T-cell (primary cell): Measurements from ENCODE around the gene ZNF175. TPM values are rescaled to one million over a fixed set of nuclear protein-coding genes. Genes with fewer than 3 reads are reported as not detected.

Source experiments
- ATAC-seq, 4 experiments: fragments of 200-7000 bp in 3 of 4; fragments of 150-1000 bp in 1 of 4; cut with Tn5 transposase; replicated peaks in 1 of 4; 1 replicate in 3 of 4; 2 replicates in 1 of 4; pipeline ENCODE4 v1.10.0; 2021; ENCODE audit warnings: moderate library complexity in 3 of 4, mild to moderate bottlenecking in 2 of 4, moderate number of reproducible peaks in 1 of 4
- CTCF ChIA-PET, 2 donors: fragments of 300-600 bp; sonication (Branson Sonifier 250); formaldehyde crosslinking; loops; one replicate each; lab custom pipeline; 2022; ENCODE audit warnings: antibody characterized with exemption in 2 of 2; lab: Charles Lee
- POLR2A ChIA-PET, 2 donors: fragments of 300-600 bp; sonication (Branson Sonifier 250); formaldehyde crosslinking; loops; one replicate each; lab custom pipeline; 2022; ENCODE audit warnings: antibody characterized with exemption in 2 of 2; lab: Charles Lee
- DNase-seq, 35 experiments: peaks; one replicate each; pipeline versions ENCODE4 v3.0.0 to v3.0.0-alpha.2; 2013 to 2023
- H3K27ac ChIP-seq: one replicate; pipeline ENCODE4 v1.5.1; 2013; ENCODE audit warnings: low read length
- H3K27me3 ChIP-seq, 2 experiments: replicated peaks in 1 of 2; 1 replicate in 1 of 2; 2 replicates in 1 of 2; pipeline versions ENCODE4 v1.6.1 to v1.7.0; 2013; ENCODE audit warnings: low read length in 1 of 2, mixed read lengths in 1 of 2; ENCODE audit not compliant: control insufficient read depth in 2 of 2, insufficient read depth in 2 of 2; ENCODE audit errors: extremely low read depth in 1 of 2
- H3K36me3 ChIP-seq, 2 donors: 1 replicate in 1 of 2; 2 replicates in 1 of 2; pipeline versions ENCODE4 v1.6.1 to v1.7.0; 2013; ENCODE audit warnings: low read length in 1 of 2; ENCODE audit not compliant: control insufficient read depth in 2 of 2, insufficient read depth in 1 of 2; ENCODE audit errors: extremely low read depth in 1 of 2
- H3K4me1 ChIP-seq, 2 experiments: 1 replicate in 1 of 2; 2 replicates in 1 of 2; pipeline versions ENCODE4 v1.6.1 to v1.7.0; 2013; ENCODE audit warnings: low read length in 2 of 2, mixed read lengths in 1 of 2; ENCODE audit not compliant: insufficient read depth in 2 of 2, control insufficient read depth in 1 of 2; ENCODE audit errors: extremely low read depth in 1 of 2
- H3K4me3 ChIP-seq, 2 donors: 1 replicate in 1 of 2; 2 replicates in 1 of 2; pipeline versions ENCODE4 v1.5.1 to v1.7.0; 2013; ENCODE audit warnings: mild to moderate bottlenecking in 2 of 2, low read length in 1 of 2, moderate library complexity in 1 of 2; ENCODE audit not compliant: control insufficient read depth in 1 of 2; ENCODE audit errors: extremely low read depth in 1 of 2
- H3K9me3 ChIP-seq: 2 replicates; pipeline ENCODE4 v1.7.0; 2013
- H3K27ac Mint-ChIP-seq, 2 donors: one replicate each; pipeline ENCODE4 v1.8.0; 2020 to 2021; ENCODE audit warnings: mild to moderate bottlenecking in 2 of 2, mixed read lengths in 2 of 2
- H3K27me3 Mint-ChIP-seq, 2 donors: one replicate each; pipeline ENCODE4 v1.8.0; 2021 to 2022; ENCODE audit warnings: mixed read lengths in 2 of 2
- H3K36me3 Mint-ChIP-seq: one replicate; pipeline ENCODE4 v1.8.0; 2021; ENCODE audit warnings: mixed read lengths
- H3K4me1 Mint-ChIP-seq, 3 donors: one replicate each; pipeline ENCODE4 v1.8.0; 2020 to 2022; ENCODE audit warnings: mixed read lengths in 3 of 3, mild to moderate bottlenecking in 1 of 3
- H3K4me3 Mint-ChIP-seq, 3 donors: one replicate each; pipeline ENCODE4 v1.8.0; 2020 to 2022; ENCODE audit warnings: mild to moderate bottlenecking in 3 of 3, mixed read lengths in 3 of 3, moderate library complexity in 3 of 3
- H3K9me3 Mint-ChIP-seq, 3 donors: one replicate each; pipeline ENCODE4 v1.8.0; 2020 to 2022; ENCODE audit warnings: mixed read lengths in 3 of 3
- WGBS: methylation state at CpG from one replicate; pipeline ENCODE4 v1.1.5; 2013; ENCODE audit warnings: missing lambda C conversion rate; ENCODE audit not compliant: insufficient coverage; 5-methylcytosine and 5-hydroxymethylcytosine counted together
- total RNA-seq, 35 experiments: library from RNA in 6 of 35; stranded (reverse) in 6 of 35; fragments of 120-200 nt in 1 of 35; gene quantifications; one replicate each; pipeline versions ENCODE4 v1.2.1 to v1.2.4 and lab custom pipeline; 2013 to 2026

ZNF175 gene
- total RNA-seq, 5 donors from 2014 or later (not counting 1 experiment from before 2014, with no cell fraction given), result 6.7 to 16.8 (median 12.3) TPM

DNA sequence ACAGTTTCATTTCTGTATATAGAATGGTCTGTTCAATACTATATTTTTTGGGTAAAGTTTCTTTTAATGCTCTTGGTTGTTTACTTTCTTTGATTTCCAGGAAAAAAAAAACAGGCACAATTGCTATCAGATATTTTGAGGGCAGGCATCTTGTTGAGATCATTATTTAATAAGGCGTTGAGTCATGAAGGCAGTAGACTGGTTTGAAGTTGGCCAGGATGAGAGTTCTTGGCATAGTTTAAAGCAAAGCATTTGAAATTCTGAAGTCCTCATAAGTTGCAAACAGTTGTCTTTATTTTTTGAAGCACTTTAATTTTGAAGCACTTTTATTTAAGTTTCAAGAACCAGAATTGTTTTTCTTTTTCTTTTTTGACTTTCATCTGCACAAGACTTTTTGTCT, 2.6 kb upstream of the ZNF175 start:
- Histone ChIP-seq H3K27ac (no peak overlapping the region), H3K27me3 (peaks cover 6 to 18% of the 10 kb centered on the region in 2 experiments), H3K4me1 (peaks cover 5 to 16% of the 10 kb centered on the region in 2 experiments), H3K9me3 (no peaks in the 10 kb centered on the region), H3K4me3 (no peak overlapping the region), H3K36me3 (peaks cover 0 to 5% of the 10 kb centered on the region in 2 donors)
- peaks cover 9% of the 10 kb centered on the region for H3K36me3 Mint-ChIP-seq
- H3K4me1 Mint-ChIP-seq, result peaks cover 24 to 27% (median 25%) of the 10 kb centered on the region in 3 donors
- no peak for DNase-seq
- no peak overlapping the region for H3K27ac Mint-ChIP-seq
- WGBS, result 100% methylated on average over 1 of the region's 1 CpG
- ATAC-seq, result no peak
- H3K4me3 Mint-ChIP-seq, result no peak overlapping the region
- ChIA-PET POLR2A (no interaction called here), CTCF (interaction anchor here in 1 of 2 donors (0.6 kb wide), 1 partner anchor 472 kb away, joined by 3 read pairs; no protein-coding TSS in a partner anchor)
- H3K9me3 Mint-ChIP-seq, result no peaks in the 10 kb centered on the region
- peaks cover 29 to 38% of the 10 kb centered on the region in 2 donors for H3K27me3 Mint-ChIP-seq

DNA sequence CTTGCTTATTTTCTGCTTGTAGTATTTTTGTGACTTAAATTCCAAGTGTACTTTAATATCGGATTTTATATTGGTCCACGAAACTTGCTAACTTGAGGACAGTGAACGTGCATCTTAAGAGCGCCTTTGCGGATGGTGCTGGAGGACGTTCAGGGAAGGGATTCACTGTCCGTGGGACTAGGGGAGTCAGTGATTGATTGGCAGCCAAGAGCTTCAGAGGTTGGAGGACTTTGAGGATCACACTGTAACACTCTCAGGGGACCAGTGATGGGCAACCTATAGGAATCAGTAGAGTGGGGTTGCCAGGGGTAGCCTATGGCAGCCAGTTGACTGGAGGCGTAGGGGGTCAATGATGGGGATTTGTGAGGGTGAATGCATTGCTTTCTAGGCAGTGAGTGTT, 516 bp downstream of the ZNF175 start:
- peaks cover 0 to 12% of the 10 kb centered on the region in 2 donors for H3K36me3 ChIP-seq
- peak overlapping the region; percentile 76 to 77 for H3K4me3 ChIP-seq
- H3K27ac ChIP-seq, result no peak overlapping the region
- Mint-ChIP-seq H3K36me3 (peaks cover 27% of the 10 kb centered on the region), H3K9me3 (no peaks in the 10 kb centered on the region), H3K4me3 (peak overlapping the region; percentile 94 to 97 (median 96)), H3K27me3 (peaks cover 7 to 8% of the 10 kb centered on the region in 2 donors), H3K4me1 (peaks cover 33 to 37% (median 35%) of the 10 kb centered on the region in 3 donors), H3K27ac (peak overlapping the region; percentile 48 to 87)
- H3K27me3 ChIP-seq, result peaks cover 0 to 4% of the 10 kb centered on the region in 2 experiments
- no peaks in the 10 kb centered on the region for H3K9me3 ChIP-seq
- 30% methylated on average over 6 of the region's 8 CpGs for WGBS
- H3K4me1 ChIP-seq, result peaks cover 5 to 16% of the 10 kb centered on the region in 2 experiments
- DNase-seq (peak in 1 of 35 experiments; percentile 20), ATAC-seq (no peak)
- ChIA-PET POLR2A (no interaction called here), CTCF (no interaction called here)

- Histone ChIP-seq H3K27ac (no peak overlapping the region), H3K9me3 (no peaks in the 10 kb centered on the region), H3K27me3 (peaks cover 0 to 4% of the 10 kb centered on the region in 2 experiments), H3K4me1 (peaks cover 5 to 16% of the 10 kb centered on the region in 2 experiments), H3K36me3 (peaks cover 0 to 14% of the 10 kb centered on the region in 2 donors), H3K4me3 (no peak overlapping the region)
- POLR2A ChIA-PET, result no interaction called here
- H3K4me3 Mint-ChIP-seq, result peak overlapping the region; percentile 94 to 97 (median 96)
- ATAC-seq (no peak), DNase-seq (no peak)
- 68% methylated on average over 2 of the region's 3 CpGs for WGBS
- peaks cover 35% of the 10 kb centered on the region for H3K36me3 Mint-ChIP-seq
- CTCF ChIA-PET, result no interaction called here
- peak overlapping the region; percentile 39 to 48 for H3K27ac Mint-ChIP-seq
- no peaks in the 10 kb centered on the region for H3K9me3 Mint-ChIP-seq
- peaks cover 33 to 37% (median 36%) of the 10 kb centered on the region in 3 donors for H3K4me1 Mint-ChIP-seq
- peaks cover 7 to 8% of the 10 kb centered on the region in 2 donors for H3K27me3 Mint-ChIP-seq
Measured at GRCh38 chr19:51572410-51572809, 1.3 kb downstream of the ZNF175 start.

DNA sequence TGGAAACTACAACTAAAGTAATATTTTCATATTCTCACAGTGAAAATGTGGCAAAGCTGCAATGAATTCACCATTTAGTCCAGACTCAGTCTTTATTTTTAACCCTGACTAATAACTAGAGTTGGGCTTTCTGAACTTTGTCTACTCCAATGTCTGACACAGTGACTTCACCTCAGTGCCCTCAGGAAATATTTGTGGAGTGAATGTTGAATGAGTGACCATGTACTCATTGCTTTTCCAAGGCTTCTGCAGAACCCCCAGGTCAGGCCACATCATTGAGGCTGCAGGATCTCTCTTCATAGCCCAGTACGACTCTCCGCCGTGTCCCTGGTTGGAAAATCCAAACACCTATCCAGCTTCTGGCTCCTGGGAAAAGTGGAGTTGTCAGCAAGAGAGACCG, 1.8 kb downstream of the ZNF175 start:
- Histone ChIP-seq H3K9me3 (no peaks in the 10 kb centered on the region), H3K4me1 (peaks cover 5 to 16% of the 10 kb centered on the region in 2 experiments), H3K36me3 (peaks cover 2 to 14% of the 10 kb centered on the region in 2 donors), H3K4me3 (no peak overlapping the region), H3K27ac (no peak overlapping the region), H3K27me3 (peaks cover 0 to 4% of the 10 kb centered on the region in 2 experiments)
- CTCF ChIA-PET, result no interaction called here
- DNase-seq (no peak), ATAC-seq (no peak)
- H3K9me3 Mint-ChIP-seq, result no peaks in the 10 kb centered on the region
- no peak overlapping the region for H3K4me3 Mint-ChIP-seq
- H3K36me3 Mint-ChIP-seq, result peaks cover 35% of the 10 kb centered on the region
- POLR2A ChIA-PET, result no interaction called here
- peaks cover 33 to 37% (median 36%) of the 10 kb centered on the region in 3 donors for H3K4me1 Mint-ChIP-seq
- no peak overlapping the region for H3K27ac Mint-ChIP-seq
- peaks cover 5 to 6% of the 10 kb centered on the region in 2 donors for H3K27me3 Mint-ChIP-seq
- WGBS, result no CpG with 5 or more reads among the region's 4 CpGs

DNA sequence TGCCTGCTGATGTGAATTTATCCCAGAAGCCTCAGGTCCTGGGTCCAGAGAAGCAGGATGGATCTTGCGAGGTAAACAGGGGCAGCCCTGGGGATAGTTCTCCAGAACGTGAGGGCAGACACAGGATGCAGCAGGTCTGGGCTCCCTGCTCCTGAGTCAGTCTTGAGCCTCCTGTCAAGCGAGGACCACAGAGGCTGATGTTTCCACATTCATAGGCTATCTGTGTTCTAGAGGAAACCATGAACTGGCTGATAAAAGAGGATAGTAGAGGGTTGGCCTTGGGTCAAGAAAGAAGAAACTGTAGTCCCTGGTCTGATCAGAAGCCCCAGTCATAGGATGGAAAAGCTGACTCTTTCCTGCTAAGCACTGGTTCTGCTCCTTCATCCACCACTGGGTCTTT, 2.2 kb downstream of the ZNF175 start:
- no peaks in the 10 kb centered on the region for H3K9me3 Mint-ChIP-seq
- ChIA-PET CTCF (no interaction called here), POLR2A (no interaction called here)
- H3K27me3 ChIP-seq, result peaks cover 0 to 4% of the 10 kb centered on the region in 2 experiments
- no peak overlapping the region for H3K27ac Mint-ChIP-seq
- no peak overlapping the region for H3K4me3 ChIP-seq
- peaks cover 36% of the 10 kb centered on the region for H3K36me3 Mint-ChIP-seq
- peaks cover 33 to 37% (median 36%) of the 10 kb centered on the region in 3 donors for H3K4me1 Mint-ChIP-seq
- H3K27ac ChIP-seq, result no peak overlapping the region
- peaks cover 4 to 14% of the 10 kb centered on the region in 2 donors for H3K36me3 ChIP-seq
- no peak for DNase-seq
- peaks cover 1 to 2% of the 10 kb centered on the region in 2 donors for H3K27me3 Mint-ChIP-seq
- H3K4me3 Mint-ChIP-seq, result no peak overlapping the region
- no peaks in the 10 kb centered on the region for H3K9me3 ChIP-seq
- no peak for ATAC-seq
- WGBS, result 93% methylated on average over 2 of the region's 3 CpGs
- peaks cover 5 to 16% of the 10 kb centered on the region in 2 experiments for H3K4me1 ChIP-seq

- peaks cover 0 to 3% (median 0%) of the 10 kb centered on the region in 3 donors for H3K9me3 Mint-ChIP-seq
- ChIA-PET CTCF (no interaction called here), POLR2A (no interaction called here)
- no peak overlapping the region for H3K27ac ChIP-seq
- peaks cover 17 to 23% (median 22%) of the 10 kb centered on the region in 3 donors for H3K4me1 Mint-ChIP-seq
- peaks cover 0 to 6% of the 10 kb centered on the region in 2 experiments for H3K4me1 ChIP-seq
- DNase-seq (no peak), ATAC-seq (no peak)
- H3K4me3 Mint-ChIP-seq, result no peak overlapping the region
- WGBS, result 84% methylated on average over 3 of the region's 6 CpGs
- H3K9me3 ChIP-seq, result no peaks in the 10 kb centered on the region
- no peaks in the 10 kb centered on the region for H3K27me3 ChIP-seq
- peaks cover 57% of the 10 kb centered on the region for H3K36me3 Mint-ChIP-seq
- no peaks in the 10 kb centered on the region for H3K27me3 Mint-ChIP-seq
- H3K4me3 ChIP-seq, result no peak overlapping the region
- H3K27ac Mint-ChIP-seq, result no peak overlapping the region
- H3K36me3 ChIP-seq, result peaks cover 6 to 33% of the 10 kb centered on the region in 2 donors
Measured at GRCh38 chr19:51576850-51577249, 5.8 kb downstream of the ZNF175 start.
